Neural progenitor cell (in vitro differentiated cells): Measurements from ENCODE around the gene UAP1L1.

Source experiments
- CTCF ChIP-seq: fragments of 200-600 bp; sonication (generic); IDR thresholded peaks from 2 replicates; pipeline ENCODE4 v1.5.1; 2017; ENCODE audit warnings: antibody characterized with exemption, mild to moderate bottlenecking
- EZH2 ChIP-seq: fragments of 200-600 bp; sonication (generic); IDR thresholded peaks from 2 replicates; pipeline ENCODE4 v1.6.1; 2017; ENCODE audit warnings: antibody characterized with exemption, mild to moderate bottlenecking, moderate library complexity
- EZH2phosphoT487 ChIP-seq: fragments of 200-600 bp; sonication (generic); IDR thresholded peaks from 2 replicates; pipeline ENCODE4 v1.6.1; 2017; ENCODE audit warnings: antibody characterized with exemption

- TF ChIP-seq EZH2phosphoT487 (no peak), CTCF (no peak), EZH2 (no peak)
Observed at GRCh38 chr9:137095664-137096517, 18.6 kb downstream of the UAP1L1 start.
